Caco-2 (cell line): ENCODE measurements around the gene OGFOD3. TPM values are rescaled to one million over a fixed set of nuclear protein-coding genes. Genes with fewer than 3 reads are reported as not detected.

Experiments used
- BruUV-seq: library from RNA; stranded (reverse); fragments of 400-500 nt; replicated peaks from 2 replicates; lab custom pipeline; 2021; lab: Mats Ljungman, UMichigan
- CTCF ChIA-PET: fragments of 300-600 bp; sonication (Branson Sonifier 250); formaldehyde crosslinking; loops from one replicate; lab custom pipeline; 2022; ENCODE audit warnings: antibody characterized with exemption; lab: Charles Lee
- POLR2A ChIA-PET: fragments of 300-600 bp; sonication (Branson Sonifier 250); formaldehyde crosslinking; loops from one replicate; lab custom pipeline; 2022; ENCODE audit warnings: antibody characterized with exemption; lab: Charles Lee
- DNase-seq, 2 experiments: peaks; one replicate each; pipeline versions ENCODE4 v3.0.0 to v3.0.0-alpha.2; 2020 to 2022
- H3K27me3 ChIP-seq: replicated peaks from 2 replicates; pipeline ENCODE4 v1.6.0; 2011; ENCODE audit warnings: low read length; ENCODE audit not compliant: control insufficient read depth, insufficient read depth
- H3K36me3 ChIP-seq: 2 replicates; pipeline ENCODE4 v1.5.1; 2011; ENCODE audit warnings: low read length; ENCODE audit not compliant: control insufficient read depth, insufficient read depth
- H3K4me1 ChIP-seq: fragments of 250-450 bp; sonication (Bioruptor Pico); 2 replicates; pipeline ENCODE4 v1.5.1; 2020; ENCODE audit warnings: mild to moderate bottlenecking
- H3K4me3 ChIP-seq: 2 replicates; pipeline ENCODE4 v1.5.1; 2011; ENCODE audit warnings: low read depth, mild to moderate bottlenecking, control low read depth, low read length
- H3K9me3 ChIP-seq: fragments of 250-450 bp; sonication (Bioruptor Pico); 2 replicates; pipeline ENCODE4 v1.5.1; 2020; ENCODE audit warnings: mild to moderate bottlenecking, moderate library complexity
- H3K27ac Mint-ChIP-seq: one replicate; pipeline ENCODE4 v1.8.0; 2022; ENCODE audit warnings: mixed read lengths; ENCODE audit not compliant: unreplicated experiment
- H3K27me3 Mint-ChIP-seq: one replicate; pipeline ENCODE4 v1.8.0; 2022; ENCODE audit warnings: mixed read lengths; ENCODE audit not compliant: insufficient read depth, unreplicated experiment
- H3K36me3 Mint-ChIP-seq: one replicate; pipeline ENCODE4 v1.8.0; 2022; ENCODE audit warnings: mild to moderate bottlenecking, mixed read lengths; ENCODE audit not compliant: insufficient read depth, unreplicated experiment
- H3K4me1 Mint-ChIP-seq: one replicate; pipeline ENCODE4 v1.8.0; 2022; ENCODE audit warnings: low read depth, mixed read lengths; ENCODE audit not compliant: unreplicated experiment
- H3K4me3 Mint-ChIP-seq: one replicate; pipeline ENCODE4 v1.8.0; 2022; ENCODE audit warnings: mild to moderate bottlenecking, moderate library complexity, mixed read lengths; ENCODE audit not compliant: unreplicated experiment
- H3K9me3 Mint-ChIP-seq: one replicate; pipeline ENCODE4 v1.8.0; 2022; ENCODE audit warnings: mixed read lengths; ENCODE audit not compliant: unreplicated experiment
- CTCF ChIP-seq, 2 experiments: fragments of 200-600 bp in 1 of 2; IDR thresholded peaks; 1 replicate in 1 of 2; 2 replicates in 1 of 2; pipeline versions ENCODE4 v1.5.1 to v1.8.0; 2011 to 2022; ENCODE audit warnings: antibody characterized with exemption in 1 of 2, control low read depth in 1 of 2, inconsistent platforms in 1 of 2, low read depth in 1 of 2, low read length in 1 of 2, mild to moderate bottlenecking in 1 of 2, moderate library complexity in 1 of 2; ENCODE audit not compliant: insufficient read depth in 1 of 2, severe bottlenecking in 1 of 2, unreplicated experiment in 1 of 2
- intact Hi-C: fragments of 100-400 bp; cut with micrococcal nuclease; formaldehyde crosslinking; loops from one replicate; pipeline ENCODE4 v1.10.0; 2022; ENCODE audit not compliant: unreplicated experiment
- total RNA-seq: library from RNA; stranded (reverse); gene quantifications from 2 replicates; pipeline ENCODE4 v1.2.3, GENCODE V29; 2022

OGFOD3 gene
- total RNA-seq, 1 experiment from 2014 or later = 51.2 TPM

- CTCF ChIA-PET = no interaction called here
- no TSS peak for BruUV-seq
- intact Hi-C loops = no loop called here
- TF ChIP-seq CTCF (IDR thresholded peaks at IDR 0.05; ENCODE audit: insufficient read depth in 1 of 2, low read depth in 1 of 2, low read length in 1 of 2, severe bottlenecking in 1 of 2, unreplicated experiment in 1 of 2) = no peak
- Mint-ChIP-seq H3K4me3 (no peak overlapping the region), H3K36me3 (peaks cover 37% of the 10 kb centered on the region), H3K9me3 (no peaks in the 10 kb centered on the region), H3K27me3 (no peaks in the 10 kb centered on the region), H3K4me1 (peaks cover 24% of the 10 kb centered on the region), H3K27ac (no peak overlapping the region)
- Histone ChIP-seq H3K36me3 (no peaks in the 10 kb centered on the region; the same call in 1 of the 2 replicates), H3K27me3 (no peaks in the 10 kb centered on the region), H3K4me3 (no peak overlapping the region), H3K9me3 (no peaks in the 10 kb centered on the region), H3K4me1 (peaks cover 12% of the 10 kb centered on the region)
- POLR2A ChIA-PET = no interaction called here
- no peak for DNase-seq
These were observed 18.2 kb downstream of the OGFOD3 start for GRCh38 chr17:82400206-82400605.

GRCh38 chr17:82399601-82400101 is 18.7 kb downstream of the OGFOD3 start:
- CTCF ChIA-PET = no interaction called here

GRCh38 chr17:82399041-82399441 is 19.3 kb downstream of the OGFOD3 start:
- Mint-ChIP-seq H3K4me3 (no peak overlapping the region), H3K27me3 (no peaks in the 10 kb centered on the region), H3K36me3 (peaks cover 34% of the 10 kb centered on the region), H3K9me3 (no peaks in the 10 kb centered on the region), H3K27ac (no peak overlapping the region), H3K4me1 (peaks cover 24% of the 10 kb centered on the region)
- POLR2A ChIA-PET = no interaction called here
- no peak for DNase-seq
- intact Hi-C loops = loop anchor here (5.0 kb wide), 1 partner anchor 47 kb away; no protein-coding TSS in a partner anchor
- H3K27me3 ChIP-seq = no peaks in the 10 kb centered on the region
- H3K4me1 ChIP-seq = peaks cover 12% of the 10 kb centered on the region
- H3K4me3 ChIP-seq = no peak overlapping the region
- CTCF ChIA-PET = no interaction called here
- BruUV-seq = no TSS peak
- H3K36me3 ChIP-seq = peaks cover 1% of the 10 kb centered on the region; the same call in 1 of the 2 replicates
- H3K9me3 ChIP-seq = no peaks in the 10 kb centered on the region
- TF ChIP-seq CTCF (IDR thresholded peaks at IDR 0.05; ENCODE audit: insufficient read depth in 1 of 2, low read depth in 1 of 2, low read length in 1 of 2, severe bottlenecking in 1 of 2, unreplicated experiment in 1 of 2) = no peak

More at GRCh38 chr17:82399601-82400101, 18.7 kb downstream of the OGFOD3 start:
- Mint-ChIP-seq H3K36me3 (peaks cover 37% of the 10 kb centered on the region), H3K27me3 (no peaks in the 10 kb centered on the region), H3K9me3 (no peaks in the 10 kb centered on the region), H3K4me3 (no peak overlapping the region), H3K27ac (no peak overlapping the region), H3K4me1 (peaks cover 24% of the 10 kb centered on the region)
- no peak for DNase-seq
- no TSS peak for BruUV-seq
- peaks cover 1% of the 10 kb centered on the region; the same call in 1 of the 2 replicates for H3K36me3 ChIP-seq
- no peak for TF ChIP-seq CTCF (IDR thresholded peaks at IDR 0.05; ENCODE audit: insufficient read depth in 1 of 2, low read depth in 1 of 2, low read length in 1 of 2, severe bottlenecking in 1 of 2, unreplicated experiment in 1 of 2)
- POLR2A ChIA-PET = no interaction called here
- intact Hi-C loops = loop anchor here (5.0 kb wide), 1 partner anchor 47 kb away; no protein-coding TSS in a partner anchor
- H3K4me1 ChIP-seq = peaks cover 12% of the 10 kb centered on the region
- no peaks in the 10 kb centered on the region for H3K27me3 ChIP-seq
- no peak overlapping the region for H3K4me3 ChIP-seq
- H3K9me3 ChIP-seq = no peaks in the 10 kb centered on the region
